Body of pancreas (tissue), 4 donors: ENCODE results near the gene LIPC. TPM values are rescaled to one million over a fixed set of nuclear protein-coding genes. Genes with fewer than 3 reads are reported as not detected.

Source experiments
- ATAC-seq: fragments of 150-250 bp; one replicate; pipeline ENCODE4 v1.9.1; 2016
- DNase-seq, 4 donors: peaks; one replicate each; pipeline ENCODE4 v3.0.0-alpha.2; 2019
- H3K27ac ChIP-seq, 4 donors: fragments of 200-600 bp; sonication (generic); 1 replicate in 3 of 4; 2 replicates in 1 of 4; pipeline versions ENCODE4 v1.5.1 to v1.6.1; 2016 to 2019; ENCODE audit warnings: mild to moderate bottlenecking in 1 of 4, mixed read lengths in 1 of 4, moderate library complexity in 1 of 4
- H3K27me3 ChIP-seq, 2 donors: fragments of 200-600 bp; sonication (generic); one replicate each; pipeline ENCODE4 v1.6.0; 2016; ENCODE audit warnings: mild to moderate bottlenecking in 1 of 2
- H3K36me3 ChIP-seq, 2 donors: fragments of 200-600 bp; sonication (generic); replicated peaks in 1 of 2; 2 replicates each; pipeline ENCODE4 v1.5.1; 2016; ENCODE audit warnings: low read depth in 2 of 2; ENCODE audit not compliant: insufficient read depth in 1 of 2
- H3K4me1 ChIP-seq: fragments of 200-600 bp; sonication (generic); one replicate; pipeline ENCODE4 v1.6.0; 2016
- H3K4me3 ChIP-seq, 2 donors: fragments of 200-600 bp; sonication (generic); 1 replicate in 1 of 2; 2 replicates in 1 of 2; pipeline ENCODE4 v1.5.1; 2016 to 2019
- H3K9me3 ChIP-seq, 3 donors: fragments of 200-600 bp; sonication (generic); 1 replicate in 2 of 3; 2 replicates in 1 of 3; pipeline ENCODE4 v1.5.1; 2016
- POLR2A ChIP-seq, 3 donors: fragments of 450-650 bp; IDR thresholded peaks; one replicate each; pipeline ENCODE4 v1.6.1; 2016; ENCODE audit warnings: antibody characterized with exemption in 3 of 3, mild to moderate bottlenecking in 2 of 3
- WGBS, 2 donors: methylation state at CpG; one replicate each; pipeline ENCODE4 v1.1.5; 2017; 5-methylcytosine and 5-hydroxymethylcytosine counted together
- intact Hi-C: fragments of 100-400 bp; cut with DNase I; formaldehyde crosslinking; loops from one replicate; pipeline ENCODE4 v1.15.1; 2023
- total RNA-seq, 2 donors: library from RNA; depleted of rRNA; stranded (reverse); fragments of >200 nt; gene quantifications; one replicate each; pipeline ENCODE4 v1.1.0, GENCODE V29; 2016
- TF ChIP-seq, protein P1 (sequence below), 7 experiments: fragments of 450-650 bp in 4 of 7; fragments of 200-600 bp in 3 of 7; sonication (generic) in 3 of 7; IDR thresholded peaks; one replicate each; pipeline ENCODE4 v1.5.1; 2016 to 2019; ENCODE audit warnings: antibody characterized with exemption in 7 of 7

LIPC gene
- total RNA-seq, 2 donors from 2014 or later = 1.6 to 2.3 TPM

DNA sequence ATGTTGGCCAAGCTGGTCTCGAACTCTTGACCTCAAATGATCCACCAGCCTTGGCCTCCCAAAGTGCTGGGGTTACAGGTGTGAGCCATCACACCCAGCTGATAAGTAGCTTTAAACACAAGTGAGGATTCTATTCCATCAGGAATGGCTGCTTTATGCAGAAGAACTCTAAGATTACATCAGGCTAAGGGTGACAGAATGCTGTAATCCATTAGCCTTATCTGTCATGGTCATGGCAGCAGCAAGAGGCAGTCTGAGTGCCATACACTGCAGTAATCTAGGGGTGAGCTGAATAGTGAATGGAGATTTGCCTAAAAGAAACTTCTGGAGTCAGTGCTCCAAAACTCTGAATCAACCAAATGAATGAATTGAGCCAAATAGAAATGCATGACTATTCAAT lies 39.6 kb downstream of the LIPC start:
- 85 to 92% methylated on average over 1 of the region's 1 CpG for WGBS, 2 donors
- Histone ChIP-seq H3K9me3 (no peaks in the 10 kb centered on the region), H3K27ac (no peak overlapping the region), H3K4me1 (peaks cover 55% of the 10 kb centered on the region), H3K27me3 (no peaks in the 10 kb centered on the region), H3K36me3 (no peaks in the 10 kb centered on the region), H3K4me3 (no peak overlapping the region)
- TF ChIP-seq, protein P1, sequence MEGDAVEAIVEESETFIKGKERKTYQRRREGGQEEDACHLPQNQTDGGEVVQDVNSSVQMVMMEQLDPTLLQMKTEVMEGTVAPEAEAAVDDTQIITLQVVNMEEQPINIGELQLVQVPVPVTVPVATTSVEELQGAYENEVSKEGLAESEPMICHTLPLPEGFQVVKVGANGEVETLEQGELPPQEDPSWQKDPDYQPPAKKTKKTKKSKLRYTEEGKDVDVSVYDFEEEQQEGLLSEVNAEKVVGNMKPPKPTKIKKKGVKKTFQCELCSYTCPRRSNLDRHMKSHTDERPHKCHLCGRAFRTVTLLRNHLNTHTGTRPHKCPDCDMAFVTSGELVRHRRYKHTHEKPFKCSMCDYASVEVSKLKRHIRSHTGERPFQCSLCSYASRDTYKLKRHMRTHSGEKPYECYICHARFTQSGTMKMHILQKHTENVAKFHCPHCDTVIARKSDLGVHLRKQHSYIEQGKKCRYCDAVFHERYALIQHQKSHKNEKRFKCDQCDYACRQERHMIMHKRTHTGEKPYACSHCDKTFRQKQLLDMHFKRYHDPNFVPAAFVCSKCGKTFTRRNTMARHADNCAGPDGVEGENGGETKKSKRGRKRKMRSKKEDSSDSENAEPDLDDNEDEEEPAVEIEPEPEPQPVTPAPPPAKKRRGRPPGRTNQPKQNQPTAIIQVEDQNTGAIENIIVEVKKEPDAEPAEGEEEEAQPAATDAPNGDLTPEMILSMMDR (IDR thresholded peaks at IDR 0.05) = no peak
- no peak for TF ChIP-seq POLR2A (IDR thresholded peaks at IDR 0.05)
- ATAC-seq = no peak
- intact Hi-C loops = no loop called here
- no peak for DNase-seq

DNA sequence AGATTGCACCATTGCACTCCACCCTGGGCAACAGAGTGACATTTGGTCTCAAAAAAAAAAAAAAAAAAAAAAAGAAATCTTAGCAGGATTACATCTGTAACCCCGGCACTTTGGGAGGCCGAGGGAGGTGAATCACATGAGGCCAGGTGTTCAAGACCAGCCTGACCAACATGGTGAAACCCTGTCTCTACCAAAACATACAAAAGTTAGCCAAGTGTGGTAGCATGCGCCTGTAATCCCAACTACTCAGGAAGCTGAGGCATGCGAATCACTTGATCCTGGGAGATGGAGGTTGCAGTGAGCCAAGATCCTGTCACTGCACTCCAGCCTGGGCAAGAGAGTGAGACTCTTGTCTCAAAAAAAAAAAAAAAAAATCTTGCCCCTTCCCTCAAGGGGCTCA lies 40.4 kb downstream of the LIPC start:
- ATAC-seq (no peak), DNase-seq (no peak)
- peaks cover 52% of the 10 kb centered on the region for H3K4me1 ChIP-seq
- no peaks in the 10 kb centered on the region for H3K9me3 ChIP-seq
- WGBS, 2 donors = 77 to 93% methylated on average over 4 of the region's 4 CpGs
- intact Hi-C loops = no loop called here
- no peak for TF ChIP-seq POLR2A (IDR thresholded peaks at IDR 0.05)
- TF ChIP-seq, protein P1 (IDR thresholded peaks at IDR 0.05) = no peak
- no peaks in the 10 kb centered on the region for H3K36me3 ChIP-seq
- H3K27me3 ChIP-seq = no peaks in the 10 kb centered on the region
- H3K4me3 ChIP-seq = no peak overlapping the region
- no peak overlapping the region for H3K27ac ChIP-seq

DNA sequence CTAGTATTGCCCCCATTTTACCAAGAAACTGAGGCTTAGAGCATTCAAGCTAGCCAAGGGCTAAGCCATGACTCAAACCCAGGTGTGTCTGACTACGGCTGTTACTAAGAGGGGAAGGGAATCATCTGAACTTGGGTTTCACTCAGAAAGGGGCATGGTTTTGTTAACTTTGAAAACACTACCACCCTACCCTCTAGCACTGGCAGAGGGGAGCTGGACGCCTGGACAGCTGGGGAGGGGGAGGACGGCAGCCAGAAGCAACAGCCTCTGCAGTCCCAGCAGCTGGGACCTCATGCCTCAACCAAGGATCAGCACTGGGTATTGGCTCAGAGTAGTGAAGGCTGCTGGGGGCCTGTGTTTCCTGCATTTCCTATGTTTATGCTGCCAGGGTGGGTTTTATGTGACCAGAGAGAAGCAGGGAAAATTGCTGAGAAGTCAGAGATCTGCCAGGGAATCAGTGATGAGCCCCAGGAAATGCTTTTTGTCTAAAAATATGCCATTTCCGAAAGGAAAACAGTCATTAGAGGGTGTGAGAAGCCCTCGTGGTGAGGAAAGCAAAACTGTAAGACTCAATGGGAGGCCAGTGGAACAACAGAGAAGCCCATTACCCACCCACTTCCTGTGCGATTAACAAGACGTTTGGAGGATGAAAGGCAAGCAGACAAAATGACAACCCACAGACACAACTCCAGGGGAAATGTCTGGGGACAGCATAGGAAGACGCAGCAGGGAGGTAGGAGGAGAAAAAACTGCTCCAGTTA lies 41.2 kb downstream of the LIPC start:
- intact Hi-C loops = no loop called here
- Histone ChIP-seq H3K4me3 (no peak overlapping the region), H3K9me3 (no peaks in the 10 kb centered on the region), H3K4me1 (peaks cover 45% of the 10 kb centered on the region), H3K27ac (peak overlapping the region in 2 of 4 donors; percentile 30 to 45), H3K36me3 (no peaks in the 10 kb centered on the region), H3K27me3 (no peaks in the 10 kb centered on the region)
- DNase-seq (no peak), ATAC-seq (no peak)
- TF ChIP-seq, protein P1 (IDR thresholded peaks at IDR 0.05) = no peak
- no peak for TF ChIP-seq POLR2A (IDR thresholded peaks at IDR 0.05)
- WGBS, 2 donors = 72 to 80% methylated on average over 6 to 8 of the region's 8 CpGs

DNA sequence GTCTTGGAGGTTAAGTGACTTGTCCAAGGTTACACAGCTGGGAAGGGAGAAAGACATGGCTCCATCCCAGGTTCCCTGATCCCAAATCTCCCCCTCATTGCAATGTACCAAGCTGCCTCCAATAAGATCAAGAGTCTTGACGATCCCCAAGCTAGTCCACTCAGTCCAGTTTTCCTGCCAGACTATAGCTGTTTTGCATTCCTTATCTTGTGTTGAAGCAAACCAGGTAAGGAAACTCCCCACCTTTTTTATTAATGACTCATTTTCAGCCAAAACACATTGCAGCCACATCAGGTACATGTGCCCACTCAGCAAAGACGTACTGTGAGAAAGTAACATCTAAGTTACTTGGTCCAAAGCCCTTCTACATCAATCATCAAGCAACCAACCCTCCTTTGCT lies 41.9 kb downstream of the LIPC start:
- Histone ChIP-seq H3K36me3 (no peaks in the 10 kb centered on the region), H3K27me3 (no peaks in the 10 kb centered on the region), H3K27ac (peak overlapping the region in 2 of 4 donors; percentile 30 to 45), H3K4me3 (no peak overlapping the region), H3K4me1 (peaks cover 37% of the 10 kb centered on the region), H3K9me3 (no peaks in the 10 kb centered on the region)
- DNase-seq (no peak), ATAC-seq (peak; percentile 33)
- 31 to 57% methylated on average over 2 of the region's 2 CpGs for WGBS, 2 donors
- intact Hi-C loops = no loop called here
- TF ChIP-seq POLR2A (IDR thresholded peaks at IDR 0.05) = peak in 2 of 3 donors; percentile 15 to 30
- TF ChIP-seq, protein P1 (IDR thresholded peaks at IDR 0.05) = no peak
